GM18498 (cell line): Measurements from ENCODE around the gene PBXIP1.

Source experiments
- ATAC-seq: cut with Tn5 transposase; IDR thresholded peaks from one replicate; pipeline ENCODE4 v1.9.1; 2021; ENCODE audit warnings: mild to moderate bottlenecking, moderate library complexity; ENCODE audit not compliant: unreplicated experiment

Gene PBXIP1

GRCh38 chr1:154901591-154901990 lies 54.3 kb downstream of the PBXIP1 start:
- no peak for ATAC-seq

GRCh38 chr1:154899041-154899440 lies 56.9 kb downstream of the PBXIP1 start:
- ATAC-seq: no peak

DNA sequence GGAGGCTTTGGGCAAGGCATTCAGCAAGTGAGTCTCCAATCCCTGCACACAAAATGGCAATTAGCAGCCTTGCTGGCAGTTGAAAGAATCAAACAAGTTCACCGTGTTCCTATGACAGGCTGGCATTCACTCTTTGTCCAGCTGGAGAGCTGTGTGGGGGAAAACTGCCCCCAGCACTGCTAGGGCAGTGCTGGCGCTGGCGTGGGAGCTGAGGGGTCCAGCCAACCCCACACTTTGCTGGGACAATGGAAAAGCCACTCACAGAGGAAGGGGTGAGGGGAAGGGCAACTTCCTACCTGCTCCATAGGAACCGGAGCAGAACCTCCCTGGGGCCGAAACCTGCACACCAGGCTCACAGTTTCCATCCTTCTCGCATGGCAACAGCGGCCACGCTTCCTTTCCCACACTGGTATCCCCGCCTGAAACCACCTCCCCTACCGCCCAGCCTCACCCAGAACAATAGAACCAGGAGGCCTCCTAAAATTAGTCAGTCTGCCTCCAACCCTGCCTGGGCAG lies 59.1 kb downstream of the PBXIP1 start:
- no peak for ATAC-seq

GRCh38 chr1:154895798-154896197 lies 60.1 kb downstream of the PBXIP1 start:
- no peak for ATAC-seq
